Sigmoid colon (tissue), 7 donors: Measurements from ENCODE around the gene EMC8. TPM values are rescaled to one million over a fixed set of nuclear protein-coding genes. Genes with fewer than 3 reads are reported as not detected.
A peak's percentile ranks its signal among the peaks of the same experiment; 100 is the strongest.

Source experiments
- DNase-seq: peaks from one replicate; pipeline ENCODE4 v3.0.0-alpha.2; 2019
- H3K27ac ChIP-seq, 4 donors: fragments of 200-600 bp; sonication (generic); one replicate each; pipeline ENCODE4 v1.5.1; 2016 to 2019; ENCODE audit warnings: mild to moderate bottlenecking in 1 of 4
- H3K27me3 ChIP-seq, 3 donors: fragments of 200-600 bp; sonication (generic); one replicate each; pipeline ENCODE4 v1.5.1; 2019; ENCODE audit warnings: mild to moderate bottlenecking in 1 of 3
- H3K36me3 ChIP-seq, 4 donors: fragments of 200-600 bp; sonication (generic); one replicate each; pipeline ENCODE4 v1.5.1; 2016 to 2019
- H3K4me1 ChIP-seq, 4 donors: fragments of 200-600 bp; sonication (generic); one replicate each; pipeline ENCODE4 v1.5.1; 2017 to 2019
- H3K4me3 ChIP-seq, 4 donors: fragments of 200-600 bp; sonication (generic); one replicate each; pipeline ENCODE4 v1.5.1; 2017 to 2019; ENCODE audit warnings: mild to moderate bottlenecking in 2 of 4, moderate library complexity in 1 of 4
- H3K9me3 ChIP-seq, 4 donors: fragments of 200-600 bp in 3 of 4; sonication (generic) in 3 of 4; one replicate each; pipeline versions ENCODE4 v1.5.1 to v1.6.1; 2013 to 2019
- CTCF ChIP-seq, 4 experiments: fragments of 450-650 bp in 3 of 4; fragments of 200-600 bp in 1 of 4; IDR thresholded peaks; one replicate each; pipeline ENCODE4 v1.5.1; 2016 to 2019; ENCODE audit warnings: antibody characterized with exemption in 4 of 4, mild to moderate bottlenecking in 3 of 4, moderate library complexity in 2 of 4
- EP300 ChIP-seq, 4 donors: sonication (generic); formaldehyde crosslinking; IDR thresholded peaks; one replicate each; pipeline ENCODE4 v1.6.1; 2017; ENCODE audit warnings: antibody characterized with exemption in 4 of 4
- POLR2A ChIP-seq, 2 donors: fragments of 450-650 bp; IDR thresholded peaks; one replicate each; pipeline ENCODE4 v1.6.1; 2016; ENCODE audit warnings: antibody characterized with exemption in 2 of 2, mild to moderate bottlenecking in 2 of 2, moderate library complexity in 2 of 2
- POLR2AphosphoS5 ChIP-seq, 4 donors: sonication (generic); formaldehyde crosslinking; IDR thresholded peaks; one replicate each; pipeline ENCODE4 v1.6.1; 2017; ENCODE audit warnings: antibody characterized with exemption in 4 of 4
- WGBS, 2 donors: extraction: QIAGEN DNeasy Blood & Tissue Kit; methylation state at CpG; one replicate each; pipeline ENCODE4 v1.1.7; 2013; 5-methylcytosine and 5-hydroxymethylcytosine counted together
- intact Hi-C: fragments of 100-400 bp; cut with DNase I; formaldehyde crosslinking; loops from one replicate; pipeline ENCODE4 v1.15.1; 2023
- polyA plus RNA-seq, 3 donors: library from polyadenylated mRNA; stranded (reverse); fragments of 200-250 nt; gene quantifications; one replicate each; pipeline ENCODE4 v1.2.3, GENCODE V29; 2013
- total RNA-seq, 4 donors: library from RNA; depleted of rRNA; stranded (reverse); fragments of >200 nt; gene quantifications; one replicate each; pipeline ENCODE4 v1.1.0, GENCODE V29; 2016
- donor health status: healthy with polysubstance abuse.
- donor health status: Bipolar disorder and iron deficiency.
- donor health status: healthy.

EMC8 gene
- total and polyA plus RNA-seq, 7 donors = 13.8 to 38.8 (median 23.7) TPM

DNA sequence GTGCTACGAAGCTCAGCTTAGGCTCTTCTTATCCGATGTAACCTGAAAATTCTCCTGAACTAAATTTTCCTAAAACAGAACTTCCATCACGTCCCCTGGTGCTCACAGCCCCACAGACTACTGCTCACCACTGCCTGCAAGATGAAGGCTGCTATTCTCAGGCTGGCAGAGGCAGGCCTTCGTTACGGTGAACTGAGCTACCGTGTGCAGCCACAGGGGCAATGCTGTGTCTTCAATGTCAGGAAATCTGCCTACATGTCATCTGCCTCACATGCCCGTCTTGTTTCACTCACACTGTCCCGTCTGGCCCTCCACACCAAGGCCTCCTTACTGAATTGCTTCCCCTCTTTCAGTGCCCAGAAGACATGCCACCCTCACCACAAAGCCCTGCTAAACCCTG, 15.9 kb downstream of the EMC8 start:
- Histone ChIP-seq H3K27me3 (no peaks in the 10 kb centered on the region), H3K9me3 (no peaks in the 10 kb centered on the region), H3K4me3 (no peak overlapping the region), H3K4me1 (peaks cover 0 to 19% (median 15%) of the 10 kb centered on the region in 4 donors), H3K27ac (no peak overlapping the region), H3K36me3 (peaks cover 8 to 59% (median 47%) of the 10 kb centered on the region in 4 donors)
- DNase-seq = no peak
- intact Hi-C loops = no loop called here
- 90 to 95% methylated on average over 8 of the region's 8 CpGs for WGBS, 2 donors
- TF ChIP-seq EP300 (IDR thresholded peaks at IDR 0.05) = no peak
- TF ChIP-seq POLR2A (IDR thresholded peaks at IDR 0.05) = no peak
- TF ChIP-seq CTCF (IDR thresholded peaks at IDR 0.05) = no peak
- TF ChIP-seq POLR2AphosphoS5 (IDR thresholded peaks at IDR 0.05) = no peak

DNA sequence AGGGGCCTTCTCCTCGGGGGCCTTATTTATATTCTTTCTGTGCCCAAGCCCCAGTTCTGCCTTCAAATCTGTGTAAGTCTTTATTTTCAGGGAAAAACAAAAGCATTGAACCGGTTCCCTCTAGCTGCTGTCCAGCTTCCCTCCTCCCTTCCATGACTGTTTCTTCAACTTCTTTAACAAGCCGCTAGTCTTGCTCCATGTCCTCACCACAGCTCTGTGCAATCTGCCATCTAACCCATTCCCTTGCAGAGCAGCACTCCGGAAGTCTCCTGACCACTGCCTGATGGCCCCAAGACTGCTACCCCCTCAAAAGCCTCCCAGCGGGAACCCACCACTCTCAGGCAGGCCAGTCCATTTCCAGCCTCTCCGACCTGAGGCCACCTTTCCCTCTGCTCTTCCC, 16.9 kb downstream of the EMC8 start:
- intact Hi-C loops = no loop called here
- WGBS, 2 donors = 85 to 88% methylated on average over 6 of the region's 6 CpGs
- Histone ChIP-seq H3K36me3 (peaks cover 8 to 58% (median 45%) of the 10 kb centered on the region in 4 donors), H3K27ac (peak overlapping the region; percentile 46 to 61 (median 52)), H3K27me3 (no peaks in the 10 kb centered on the region), H3K9me3 (no peaks in the 10 kb centered on the region), H3K4me3 (no peak overlapping the region), H3K4me1 (peaks cover 0 to 19% (median 15%) of the 10 kb centered on the region in 4 donors)
- TF ChIP-seq POLR2AphosphoS5 (IDR thresholded peaks at IDR 0.05) (no peak), POLR2A (IDR thresholded peaks at IDR 0.05) (no peak), CTCF (IDR thresholded peaks at IDR 0.05) (no peak), EP300 (IDR thresholded peaks at IDR 0.05) (no peak)
- no peak for DNase-seq

GRCh38 chr16:85781695-85782370, 17.5 kb downstream of the EMC8 start:
- Histone ChIP-seq H3K4me3 (no peak overlapping the region), H3K36me3 (peaks cover 8 to 58% (median 40%) of the 10 kb centered on the region in 4 donors), H3K27me3 (no peaks in the 10 kb centered on the region), H3K9me3 (no peaks in the 10 kb centered on the region), H3K4me1 (peaks cover 0 to 19% (median 15%) of the 10 kb centered on the region in 4 donors), H3K27ac (peak overlapping the region; percentile 46 to 61 (median 52))
- TF ChIP-seq POLR2A (IDR thresholded peaks at IDR 0.05) (no peak), POLR2AphosphoS5 (IDR thresholded peaks at IDR 0.05) (no peak), EP300 (IDR thresholded peaks at IDR 0.05) (no peak), CTCF (IDR thresholded peaks at IDR 0.05) (no peak)
- intact Hi-C loops = no loop called here
- WGBS, 2 donors = 46 to 77% methylated on average over 16 of the region's 16 CpGs
- DNase-seq = peak; percentile 87

- 87 to 91% methylated on average over 10 of the region's 10 CpGs for whole genome bisulfite sequencing, 2 donors
- no peak for DNase-seq
- H3K27me3 ChIP-seq = no peaks in the 10 kb centered on the region
- TF ChIP-seq POLR2AphosphoS5 (IDR thresholded peaks at IDR 0.05) = no peak
- TF ChIP-seq POLR2A (IDR thresholded peaks at IDR 0.05) = no peak
- TF ChIP-seq EP300 (IDR thresholded peaks at IDR 0.05) = no peak
- no peaks in the 10 kb centered on the region for H3K9me3 ChIP-seq
- peaks cover 0 to 19% (median 15%) of the 10 kb centered on the region in 4 donors for H3K4me1 ChIP-seq
- no peak overlapping the region for H3K27ac ChIP-seq
- intact Hi-C loops = no loop called here
- no peak overlapping the region for H3K4me3 ChIP-seq
- peaks cover 8 to 58% (median 34%) of the 10 kb centered on the region in 4 donors for H3K36me3 ChIP-seq
Observed at GRCh38 chr16:85781156-85781555, 18.2 kb downstream of the EMC8 start.

DNA sequence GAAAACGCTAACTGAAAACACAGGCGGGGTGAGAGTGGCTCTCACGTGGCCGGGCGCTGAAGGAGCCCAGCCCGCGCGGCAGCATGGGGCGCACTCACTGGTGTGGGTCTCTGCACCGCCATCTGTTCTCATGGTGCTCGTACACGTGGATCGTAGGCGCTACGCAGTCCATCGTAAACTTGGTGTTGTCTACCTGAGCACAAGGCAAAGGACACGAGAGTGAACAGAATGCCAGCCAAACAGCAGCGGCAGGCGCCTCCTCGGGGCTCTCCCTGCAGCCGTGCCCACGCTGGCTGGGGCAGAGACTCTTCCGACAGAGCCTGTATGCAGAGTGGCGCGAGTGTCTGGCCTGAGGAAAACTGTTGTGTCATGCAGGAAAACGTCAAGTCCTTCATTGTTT, 19.1 kb downstream of the EMC8 start:
- Histone ChIP-seq H3K4me1 (peaks cover 0 to 19% (median 15%) of the 10 kb centered on the region in 4 donors), H3K27me3 (no peaks in the 10 kb centered on the region), H3K36me3 (peaks cover 8 to 51% (median 30%) of the 10 kb centered on the region in 4 donors), H3K4me3 (no peak overlapping the region), H3K27ac (no peak overlapping the region), H3K9me3 (no peaks in the 10 kb centered on the region)
- no peak for DNase-seq
- TF ChIP-seq CTCF (IDR thresholded peaks at IDR 0.05) (no peak), POLR2AphosphoS5 (IDR thresholded peaks at IDR 0.05) (no peak), POLR2A (IDR thresholded peaks at IDR 0.05) (no peak), EP300 (IDR thresholded peaks at IDR 0.05) (no peak)
- 92 to 93% methylated on average over 26 of the region's 26 CpGs for WGBS, 2 donors
- intact Hi-C loops = no loop called here
